MM.1S (cell line): Measurements from ENCODE around the gene MAEL.
A peak's percentile ranks its signal among the peaks of the same experiment; 100 is the strongest.

ENCODE experiments used
- DNase-seq: peaks from one replicate; pipeline ENCODE4 v3.0.0-alpha.2; 2015
- H2AFZ ChIP-seq: fragments of 300-600 bp; sonication (generic); 2 replicates; pipeline ENCODE4 v1.6.0; 2016; ENCODE audit warnings: antibody characterized with exemption, low read length
- H3F3A ChIP-seq: fragments of 300-600 bp; sonication (generic); 2 replicates; pipeline ENCODE4 v1.6.1; 2016; ENCODE audit warnings: mild to moderate bottlenecking, antibody characterized with exemption, low read length, moderate library complexity, mixed read lengths; ENCODE audit not compliant: insufficient read depth
- H3K27ac ChIP-seq: fragments of 300-600 bp; sonication (generic); 2 replicates; pipeline ENCODE4 v1.5.1; 2016; ENCODE audit warnings: mild to moderate bottlenecking, low read length
- H3K27me3 ChIP-seq: fragments of 300-600 bp; sonication (generic); replicated peaks from 2 replicates; pipeline ENCODE4 v1.6.0; 2016; ENCODE audit warnings: low read length; ENCODE audit not compliant: insufficient read depth
- H3K36me3 ChIP-seq: fragments of 300-600 bp; sonication (generic); replicated peaks from 2 replicates; pipeline ENCODE4 v1.6.1; 2016; ENCODE audit warnings: mild to moderate bottlenecking, low read length, mixed read lengths; ENCODE audit not compliant: insufficient read depth
- H3K4me1 ChIP-seq: fragments of 300-600 bp; sonication (generic); 2 replicates; pipeline ENCODE4 v1.6.1; 2016; ENCODE audit warnings: low read length, mixed read lengths
- H3K4me2 ChIP-seq: fragments of 300-600 bp; sonication (generic); 2 replicates; pipeline ENCODE4 v1.6.0; 2016; ENCODE audit warnings: low read depth, low read length
- H3K4me3 ChIP-seq: fragments of 300-600 bp; sonication (generic); 2 replicates; pipeline ENCODE4 v1.5.1; 2016; ENCODE audit warnings: low read length, mixed read lengths
- H3K79me2 ChIP-seq: fragments of 300-600 bp; sonication (generic); 2 replicates; pipeline ENCODE4 v1.6.1; 2016; ENCODE audit warnings: mixed run types, low read length, mixed read lengths
- H3K9ac ChIP-seq: fragments of 300-600 bp; sonication (generic); 2 replicates; pipeline ENCODE4 v1.6.1; 2016; ENCODE audit warnings: low read length, mixed read lengths
- H3K9me2 ChIP-seq: fragments of 300-600 bp; sonication (generic); replicated peaks from 2 replicates; pipeline ENCODE4 v1.6.1; 2016; ENCODE audit warnings: mild to moderate bottlenecking, low read length, mixed read lengths; ENCODE audit not compliant: insufficient read depth
- H3K9me3 ChIP-seq: fragments of 300-600 bp; sonication (generic); replicated peaks from 2 replicates; pipeline ENCODE4 v1.6.1; 2016; ENCODE audit warnings: mild to moderate bottlenecking, low read length, mixed read lengths; ENCODE audit not compliant: insufficient read depth
- H4K20me1 ChIP-seq: fragments of 300-600 bp; sonication (generic); 2 replicates; pipeline ENCODE4 v1.6.1; 2016; ENCODE audit warnings: mild to moderate bottlenecking, low read length, moderate library complexity, mixed read lengths; ENCODE audit not compliant: insufficient read depth
- CTCF ChIP-seq: fragments of 300-600 bp; sonication (generic); IDR thresholded peaks from 2 replicates; pipeline ENCODE4 v1.5.1; 2016; ENCODE audit warnings: antibody characterized with exemption, low read length, mixed read lengths
- EZH2 ChIP-seq: fragments of 300-600 bp; sonication (generic); optimal IDR thresholded peaks from 2 replicates; pipeline ENCODE3; 2017; ENCODE audit warnings: low read depth, mild to moderate bottlenecking, antibody characterized with exemption, low read length, mixed read lengths
- EZH2phosphoT487 ChIP-seq: fragments of 300-600 bp; sonication (generic); IDR thresholded peaks from 2 replicates; pipeline ENCODE4 v1.6.1; 2018; ENCODE audit warnings: antibody characterized with exemption, low read length

Gene MAEL

DNA sequence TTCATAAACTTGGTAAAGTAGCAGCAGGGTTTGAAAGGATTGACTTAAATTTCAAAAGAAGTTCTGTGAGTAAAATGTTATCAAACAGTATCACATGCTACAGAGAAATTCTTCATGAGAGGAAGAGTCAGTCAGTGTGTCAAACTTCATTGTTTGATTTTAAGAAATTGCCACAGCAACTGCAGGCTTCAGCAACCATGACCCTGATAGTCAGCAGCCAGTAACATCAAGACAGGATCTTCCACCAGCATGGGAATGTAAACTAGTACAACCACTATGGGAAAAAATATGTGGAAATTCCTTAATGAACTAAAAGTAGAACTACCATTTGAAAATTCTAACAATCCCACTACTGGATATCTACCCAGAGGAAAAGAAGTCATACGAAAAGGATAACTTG is 11.5 kb downstream of the MAEL start:
- no peaks in the 10 kb centered on the region for H3K9me2 ChIP-seq
- no peaks in the 10 kb centered on the region for H3K36me3 ChIP-seq
- peak overlapping the region; percentile 68; the same call in 1 of the 2 replicates for H3K4me2 ChIP-seq
- peaks cover 29% of the 10 kb centered on the region for H3K4me1 ChIP-seq
- H3K79me2 ChIP-seq: no peaks in the 10 kb centered on the region
- H3K9me3 ChIP-seq: 0 out of 2 replicates have a peak, but pooled peaks cover 3% of the 10 kb centered on the region
- peaks cover 27% of the 10 kb centered on the region for H3F3A ChIP-seq
- no peaks in the 10 kb centered on the region for H4K20me1 ChIP-seq
- no peak for DNase-seq
- H3K27me3 ChIP-seq: no peaks in the 10 kb centered on the region
- no peak overlapping the region for H3K27ac ChIP-seq
- TF ChIP-seq EZH2phosphoT487 (no peak), EZH2 (no peak), CTCF (no peak)
- H3K9ac ChIP-seq: no peak overlapping the region
- H2AFZ ChIP-seq: no peak overlapping the region
- no peak overlapping the region for H3K4me3 ChIP-seq

- H3K27ac ChIP-seq: no peak overlapping the region
- no peaks in the 10 kb centered on the region for H3K27me3 ChIP-seq
- peaks cover 27% of the 10 kb centered on the region for H3F3A ChIP-seq
- H4K20me1 ChIP-seq: no peaks in the 10 kb centered on the region
- H3K36me3 ChIP-seq: no peaks in the 10 kb centered on the region
- DNase-seq: no peak
- no peaks in the 10 kb centered on the region for H3K79me2 ChIP-seq
- no peak overlapping the region for H3K4me3 ChIP-seq
- no peak overlapping the region for H2AFZ ChIP-seq
- H3K4me2 ChIP-seq: no peak overlapping the region
- H3K9me2 ChIP-seq: no peaks in the 10 kb centered on the region
- TF ChIP-seq CTCF: no peak
- no peak for TF ChIP-seq EZH2
- no peak for TF ChIP-seq EZH2phosphoT487
- no peak overlapping the region for H3K9ac ChIP-seq
- 0 out of 2 replicates have a peak, but pooled peaks cover 3% of the 10 kb centered on the region for H3K9me3 ChIP-seq
- peaks cover 29% of the 10 kb centered on the region for H3K4me1 ChIP-seq
Measured at GRCh38 chr1:167002354-167002753, 13.3 kb downstream of the MAEL start.

DNA sequence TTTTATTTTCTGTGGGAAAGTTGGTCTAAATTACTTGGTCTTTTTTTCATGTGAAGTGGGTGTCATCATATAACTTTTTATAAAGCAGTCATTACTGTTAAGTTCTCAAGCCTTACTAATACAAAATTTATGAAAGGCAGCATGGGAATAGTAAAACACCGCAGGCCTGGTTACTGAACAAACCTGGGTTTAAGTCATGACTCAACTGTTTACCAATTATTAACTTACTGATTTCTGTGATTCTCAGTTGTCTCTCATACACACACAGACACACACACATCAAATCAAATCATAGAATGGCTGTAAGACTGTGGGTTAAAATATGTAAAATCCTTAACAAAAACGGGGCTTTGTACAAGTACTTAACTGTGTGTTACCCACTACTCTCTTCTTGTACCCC is 14.6 kb downstream of the MAEL start:
- Histone ChIP-seq H3K4me3 (no peak overlapping the region), H4K20me1 (no peaks in the 10 kb centered on the region), H3K27ac (no peak overlapping the region), H3K9me2 (no peaks in the 10 kb centered on the region), H3K9ac (no peak overlapping the region), H3F3A (peaks cover 20% of the 10 kb centered on the region), H2AFZ (no peak overlapping the region), H3K9me3 (0 out of 2 replicates have a peak, but pooled peaks cover 3% of the 10 kb centered on the region), H3K79me2 (no peaks in the 10 kb centered on the region), H3K4me2 (no peak overlapping the region), H3K27me3 (no peaks in the 10 kb centered on the region), H3K36me3 (no peaks in the 10 kb centered on the region), H3K4me1 (peaks cover 19% of the 10 kb centered on the region)
- TF ChIP-seq EZH2phosphoT487 (no peak), EZH2 (no peak), CTCF (no peak)
- no peak for DNase-seq
